ENCODE results near the gene DCC. TPM values are rescaled to one million over a fixed set of nuclear protein-coding genes. Genes with fewer than 3 reads are reported as not detected.

Gene DCC
- total RNA-seq, 2 experiments from 2014 or later: not detected

GRCh38 chr18:52370841-52371240 lies 30.8 kb downstream of the DCC start:
- ChIA-PET CTCF (no interaction called here), POLR2A (no interaction called here)
- Histone ChIP-seq H3K9me3 (ENCODE audit: control insufficient read depth in 1 of 2, insufficient read depth in 1 of 2, low read length in 2 of 2) (no peaks in the 10 kb centered on the region), H3K4me1 (ENCODE audit: insufficient read depth, low read length) (no peaks in the 10 kb centered on the region), H3K27ac (ENCODE audit: low read depth in 1 of 2, low read length in 2 of 2) (no peak overlapping the region), H3K27me3 (ENCODE audit: control insufficient read depth in 1 of 2, insufficient read depth in 2 of 2, low read length in 2 of 2) (no peaks in the 10 kb centered on the region), H3K36me3 (ENCODE audit: insufficient read depth, low read length) (no peaks in the 10 kb centered on the region), H3K4me3 (ENCODE audit: low read length) (no peak overlapping the region)
- intact Hi-C loops (cut with DNase I, micrococcal nuclease): no loop called here
- Mint-ChIP-seq H3K9me3 (no peaks in the 10 kb centered on the region), H3K4me3 (no peak overlapping the region), H3K36me3 (ENCODE audit: low read depth) (no peaks in the 10 kb centered on the region), H3K27ac (no peak overlapping the region), H3K27me3 (no peaks in the 10 kb centered on the region), H3K4me1 (ENCODE audit: low read depth) (no peaks in the 10 kb centered on the region)
- ATAC-seq (ENCODE audit: poor library complexity) (no peak), DNase-seq (no peak)
- TF ChIP-seq, protein P1, sequence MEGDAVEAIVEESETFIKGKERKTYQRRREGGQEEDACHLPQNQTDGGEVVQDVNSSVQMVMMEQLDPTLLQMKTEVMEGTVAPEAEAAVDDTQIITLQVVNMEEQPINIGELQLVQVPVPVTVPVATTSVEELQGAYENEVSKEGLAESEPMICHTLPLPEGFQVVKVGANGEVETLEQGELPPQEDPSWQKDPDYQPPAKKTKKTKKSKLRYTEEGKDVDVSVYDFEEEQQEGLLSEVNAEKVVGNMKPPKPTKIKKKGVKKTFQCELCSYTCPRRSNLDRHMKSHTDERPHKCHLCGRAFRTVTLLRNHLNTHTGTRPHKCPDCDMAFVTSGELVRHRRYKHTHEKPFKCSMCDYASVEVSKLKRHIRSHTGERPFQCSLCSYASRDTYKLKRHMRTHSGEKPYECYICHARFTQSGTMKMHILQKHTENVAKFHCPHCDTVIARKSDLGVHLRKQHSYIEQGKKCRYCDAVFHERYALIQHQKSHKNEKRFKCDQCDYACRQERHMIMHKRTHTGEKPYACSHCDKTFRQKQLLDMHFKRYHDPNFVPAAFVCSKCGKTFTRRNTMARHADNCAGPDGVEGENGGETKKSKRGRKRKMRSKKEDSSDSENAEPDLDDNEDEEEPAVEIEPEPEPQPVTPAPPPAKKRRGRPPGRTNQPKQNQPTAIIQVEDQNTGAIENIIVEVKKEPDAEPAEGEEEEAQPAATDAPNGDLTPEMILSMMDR (IDR thresholded peaks at IDR 0.05): no peak

DNA sequence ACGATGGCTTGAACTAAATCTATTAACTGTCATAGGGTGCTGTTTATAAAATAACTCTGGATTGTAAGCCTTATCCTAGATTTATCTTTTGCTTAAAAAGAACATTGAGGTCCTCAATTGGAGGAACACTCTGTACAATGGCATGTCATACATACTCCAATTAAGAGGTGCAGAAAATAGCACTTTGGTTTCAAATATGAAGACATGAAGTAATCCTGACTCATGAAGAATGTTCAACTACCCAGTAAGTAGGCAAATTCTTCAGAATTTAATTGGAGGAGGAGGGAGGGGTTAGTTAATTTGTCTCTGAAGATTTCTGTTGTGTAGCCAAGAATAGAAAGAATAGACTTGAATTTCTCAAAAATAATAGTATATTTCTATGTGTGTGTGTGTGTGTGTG lies 36.1 kb downstream of the DCC start:
- DNase-seq (no peak), ATAC-seq (ENCODE audit: poor library complexity) (no peak)
- Mint-ChIP-seq H3K4me3 (no peak overlapping the region), H3K27me3 (no peaks in the 10 kb centered on the region), H3K27ac (no peak overlapping the region), H3K9me3 (no peaks in the 10 kb centered on the region), H3K4me1 (ENCODE audit: low read depth) (no peaks in the 10 kb centered on the region), H3K36me3 (ENCODE audit: low read depth) (no peaks in the 10 kb centered on the region)
- POLR2A ChIA-PET: no interaction called here
- CTCF ChIA-PET: no interaction called here
- intact Hi-C loops (cut with DNase I, micrococcal nuclease): no loop called here
- Histone ChIP-seq H3K36me3 (ENCODE audit: insufficient read depth, low read length) (no peaks in the 10 kb centered on the region), H3K27ac (ENCODE audit: low read depth in 1 of 2, low read length in 2 of 2) (no peak overlapping the region), H3K9me3 (ENCODE audit: control insufficient read depth in 1 of 2, insufficient read depth in 1 of 2, low read length in 2 of 2) (no peaks in the 10 kb centered on the region), H3K27me3 (ENCODE audit: control insufficient read depth in 1 of 2, insufficient read depth in 2 of 2, low read length in 2 of 2) (no peaks in the 10 kb centered on the region), H3K4me1 (ENCODE audit: insufficient read depth, low read length) (no peaks in the 10 kb centered on the region), H3K4me3 (ENCODE audit: low read length) (no peak overlapping the region)
- TF ChIP-seq, protein P1 (IDR thresholded peaks at IDR 0.05): no peak

DNA sequence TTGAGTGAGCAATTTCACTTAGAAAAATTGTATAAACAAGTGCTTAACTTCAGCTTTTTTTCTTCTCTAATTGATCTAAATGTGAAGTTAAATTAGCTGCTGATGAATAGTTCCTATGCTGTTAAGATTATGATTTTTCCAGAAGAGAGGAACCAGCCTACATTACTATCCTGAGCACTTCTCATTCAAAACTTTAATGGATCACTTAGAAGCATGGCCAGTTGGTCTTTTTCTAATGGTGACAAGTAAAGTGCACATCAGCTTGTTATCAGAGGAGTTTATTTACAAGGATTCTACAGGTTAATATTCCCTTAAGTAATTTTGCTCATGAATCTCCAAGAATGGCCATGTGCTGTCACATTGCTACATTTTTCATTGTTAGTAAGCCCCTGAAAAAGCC lies 37.1 kb downstream of the DCC start:
- Mint-ChIP-seq H3K4me3 (no peak overlapping the region), H3K36me3 (ENCODE audit: low read depth) (no peaks in the 10 kb centered on the region), H3K4me1 (ENCODE audit: low read depth) (no peaks in the 10 kb centered on the region), H3K27me3 (no peaks in the 10 kb centered on the region), H3K27ac (no peak overlapping the region), H3K9me3 (no peaks in the 10 kb centered on the region)
- DNase-seq (no peak), ATAC-seq (ENCODE audit: poor library complexity) (no peak)
- H3K4me1 ChIP-seq (ENCODE audit: insufficient read depth, low read length): no peaks in the 10 kb centered on the region
- H3K27me3 ChIP-seq (ENCODE audit: control insufficient read depth in 1 of 2, insufficient read depth in 2 of 2, low read length in 2 of 2): no peaks in the 10 kb centered on the region
- no peaks in the 10 kb centered on the region for H3K9me3 ChIP-seq (ENCODE audit: control insufficient read depth in 1 of 2, insufficient read depth in 1 of 2, low read length in 2 of 2)
- intact Hi-C loops (cut with DNase I, micrococcal nuclease): no loop called here
- TF ChIP-seq, protein P1 (IDR thresholded peaks at IDR 0.05): no peak
- H3K36me3 ChIP-seq (ENCODE audit: insufficient read depth, low read length): no peaks in the 10 kb centered on the region
- POLR2A ChIA-PET: no interaction called here
- CTCF ChIA-PET: no interaction called here
- H3K27ac ChIP-seq (ENCODE audit: low read depth in 1 of 2, low read length in 2 of 2): no peak overlapping the region
- no peak overlapping the region for H3K4me3 ChIP-seq (ENCODE audit: low read length)
